ENCODE measurements around the gene SLC19A1. TPM values are rescaled to one million over a fixed set of nuclear protein-coding genes. Genes with fewer than 3 reads are reported as not detected.
A peak's percentile ranks its signal among the peaks of the same experiment; 100 is the strongest.
"Not testable (repeated sequence)": the region's sequence is repeated elsewhere in the genome, so short reads cannot be mapped to it uniquely, and the experiment has no call there.

SLC19A1 gene
- total RNA-seq, 2 donors from 2014 or later = 18.2 to 18.9 TPM

- not testable (repeated sequence) for ATAC-seq
Measured at GRCh38 chr21:45503226-45503625, 39.0 kb downstream of the SLC19A1 start.

GRCh38 chr21:45502600-45502999 lies 39.6 kb downstream of the SLC19A1 start:
- DNase-seq (no peak), ATAC-seq (no peak)
- intact Hi-C loops (cut with DNase I, micrococcal nuclease) = no loop called here

More at GRCh38 chr21:45503226-45503625, 39.0 kb downstream of the SLC19A1 start:
- intact Hi-C loops (cut with DNase I, micrococcal nuclease); DNase-seq: not testable (repeated sequence)

GRCh38 chr21:45502006-45502345 lies 40.3 kb downstream of the SLC19A1 start:
- intact Hi-C loops (cut with DNase I, micrococcal nuclease) = no loop called here
- DNase-seq (no peak), ATAC-seq (no peak)

- intact Hi-C loops (cut with DNase I, micrococcal nuclease); DNase-seq; ATAC-seq: not testable (repeated sequence)
Measured at GRCh38 chr21:45501081-45502005, 40.9 kb downstream of the SLC19A1 start.

- ATAC-seq (no peak), DNase-seq (no peak)
- intact Hi-C loops (cut with DNase I, micrococcal nuclease) = no loop called here
Measured at GRCh38 chr21:45499970-45500577, 42.2 kb downstream of the SLC19A1 start.

GRCh38 chr21:45499201-45499750 lies 43.0 kb downstream of the SLC19A1 start:
- ATAC-seq (no peak), DNase-seq (no peak)
- intact Hi-C loops (cut with DNase I, micrococcal nuclease) = no loop called here

- no peak for DNase-seq
- intact Hi-C loops (cut with DNase I, micrococcal nuclease) = no loop called here
- peak; percentile 37 for ATAC-seq
Measured at GRCh38 chr21:45498646-45499000, 43.6 kb downstream of the SLC19A1 start.

GRCh38 chr21:45497846-45498645 lies 44.2 kb downstream of the SLC19A1 start:
- intact Hi-C loops (cut with DNase I, micrococcal nuclease) = no loop called here
- no peak for DNase-seq
- ATAC-seq = no peak

- DNase-seq (no peak), ATAC-seq (peak; percentile 30)
- intact Hi-C loops (cut with DNase I, micrococcal nuclease) = no loop called here
Measured at GRCh38 chr21:45496968-45497845, 45.0 kb downstream of the SLC19A1 start.

- ATAC-seq (no peak), DNase-seq (no peak)
- intact Hi-C loops (cut with DNase I, micrococcal nuclease) = no loop called here
Measured at GRCh38 chr21:45496151-45496967, 45.9 kb downstream of the SLC19A1 start.

- DNase-seq = no peak
- ATAC-seq = no peak
- intact Hi-C loops (cut with DNase I, micrococcal nuclease) = no loop called here
Measured at GRCh38 chr21:45494851-45495680, 47.2 kb downstream of the SLC19A1 start.

- no peak for ATAC-seq
- DNase-seq = no peak
- intact Hi-C loops (cut with DNase I, micrococcal nuclease) = no loop called here
Measured at GRCh38 chr21:45494135-45494850, 47.9 kb downstream of the SLC19A1 start.

GRCh38 chr21:45493401-45494001 lies 48.7 kb downstream of the SLC19A1 start:
- ATAC-seq (no peak), DNase-seq (no peak)
- intact Hi-C loops (cut with DNase I, micrococcal nuclease) = no loop called here

- intact Hi-C loops (cut with DNase I, micrococcal nuclease) = no loop called here
- no peak for ATAC-seq
- DNase-seq = no peak
Measured at GRCh38 chr21:45492765-45493164, 49.5 kb downstream of the SLC19A1 start.

- DNase-seq = no peak
- intact Hi-C loops (cut with DNase I, micrococcal nuclease) = no loop called here
- no peak for ATAC-seq
Measured at GRCh38 chr21:45491623-45492022, 50.6 kb downstream of the SLC19A1 start.

GRCh38 chr21:45491056-45491455 lies 51.2 kb downstream of the SLC19A1 start:
- intact Hi-C loops (cut with DNase I, micrococcal nuclease) = no loop called here
- ATAC-seq (no peak), DNase-seq (no peak)

Measured in left colon (tissue), 2 donors.